Stimulated activated CD4-positive, alpha-beta T cell treated with anti-CD3 and anti-CD28 coated beads, Interleukin-1b, Interleukin-23, amount 100 ng/mL, for 24 hours (primary cell): ENCODE results near the gene ILKAP.

Experiments
- DNase-seq, 4 experiments: peaks; one replicate each; pipeline ENCODE4 v3.0.0-alpha.2; 2020; ENCODE audit warnings: low read depth in 4 of 4, low spot score in 1 of 4

Gene ILKAP

GRCh38 chr2:238166391-238167343 lies 36.8 kb downstream of the ILKAP start:
- no peak for DNase-seq

GRCh38 chr2:238165288-238165921 lies 38.1 kb downstream of the ILKAP start:
- DNase-seq = no peak

DNA sequence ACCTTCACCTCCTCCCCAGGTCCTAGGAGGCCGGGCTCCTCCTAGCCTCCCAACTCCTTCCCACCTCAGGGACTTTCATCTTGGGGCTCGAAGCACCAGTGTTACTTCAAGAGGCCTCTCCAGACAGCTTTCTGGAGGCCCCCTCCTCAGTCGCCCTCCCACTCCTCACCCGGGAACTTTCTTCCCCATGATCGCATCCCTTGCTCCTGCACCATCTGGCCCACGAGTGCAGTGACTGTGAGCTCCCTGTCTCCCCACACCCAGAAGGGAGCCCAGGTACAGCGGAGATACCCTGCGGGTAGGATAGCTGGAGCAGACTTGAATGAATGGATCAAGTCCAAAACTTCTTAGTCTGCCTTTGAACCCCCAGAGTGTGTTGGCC lies 38.6 kb downstream of the ILKAP start:
- DNase-seq = no peak

DNA sequence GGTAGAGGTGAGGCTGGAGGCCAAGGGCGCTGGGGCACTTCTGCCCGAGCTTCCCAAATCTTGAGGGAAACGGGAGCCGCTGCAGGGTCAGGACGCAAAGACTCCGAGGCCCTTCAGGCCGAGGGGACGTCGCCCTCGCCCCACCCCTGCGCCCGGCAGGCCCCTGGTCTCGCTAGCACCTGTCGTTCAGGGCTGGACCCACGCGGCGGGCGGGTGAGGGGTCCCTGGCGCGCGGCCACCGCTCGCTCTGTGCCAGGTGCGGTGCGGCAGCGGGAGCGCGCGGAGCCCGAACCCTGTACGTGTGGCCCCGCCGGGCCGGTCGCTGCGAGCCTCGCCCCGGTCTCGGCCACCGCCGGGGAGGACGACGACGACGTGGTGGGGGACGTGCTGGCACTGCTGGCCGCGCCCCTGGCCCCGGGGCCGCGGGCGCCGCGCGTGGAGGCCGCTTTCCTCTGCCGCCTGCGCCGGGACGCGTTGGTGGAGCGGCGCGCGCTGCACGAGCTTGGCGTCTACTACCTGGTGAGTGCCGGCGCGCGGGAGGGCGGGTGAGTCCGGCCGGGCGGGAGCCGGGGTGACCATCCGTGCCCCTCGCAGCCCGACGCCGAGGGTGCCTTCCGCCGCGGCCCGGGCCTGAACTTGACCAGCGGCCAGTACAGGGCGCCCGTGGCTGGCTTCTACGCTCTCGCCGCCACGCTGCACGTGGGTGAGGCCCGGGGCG lies 39.9 kb downstream of the ILKAP start:
- DNase-seq = no peak

GRCh38 chr2:238162846-238163441 lies 40.6 kb downstream of the ILKAP start:
- no peak for DNase-seq

DNA sequence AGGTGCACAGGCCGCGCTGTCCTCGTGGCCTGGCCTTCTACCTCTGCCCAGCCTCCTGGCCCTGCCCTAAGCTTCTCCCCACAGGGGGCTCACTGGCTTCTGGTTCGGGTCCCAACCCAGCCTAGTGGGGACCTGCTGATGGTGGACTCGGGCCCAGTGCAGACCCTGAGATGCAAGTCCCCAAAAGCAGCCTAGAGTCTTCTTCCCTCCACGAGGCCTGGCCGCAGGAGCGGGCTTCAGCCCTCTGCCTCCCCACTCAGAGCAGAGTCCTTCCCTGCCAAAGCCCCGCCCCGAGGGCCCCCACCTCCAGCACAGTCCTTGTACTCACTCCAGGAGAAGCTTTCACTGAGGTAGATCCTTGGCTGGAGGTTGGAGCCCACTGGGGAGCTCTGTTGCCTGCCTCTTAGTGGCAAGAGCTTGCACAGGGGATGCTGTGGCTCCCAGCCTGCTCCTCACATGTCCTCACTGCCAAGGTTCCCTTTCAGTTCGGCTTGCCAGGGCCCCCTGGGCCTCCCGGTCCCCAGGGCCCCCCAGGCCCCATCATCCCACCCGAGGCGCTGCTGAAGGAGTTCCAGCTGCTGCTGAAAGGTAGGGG lies 41.1 kb downstream of the ILKAP start:
- no peak for DNase-seq

DNA sequence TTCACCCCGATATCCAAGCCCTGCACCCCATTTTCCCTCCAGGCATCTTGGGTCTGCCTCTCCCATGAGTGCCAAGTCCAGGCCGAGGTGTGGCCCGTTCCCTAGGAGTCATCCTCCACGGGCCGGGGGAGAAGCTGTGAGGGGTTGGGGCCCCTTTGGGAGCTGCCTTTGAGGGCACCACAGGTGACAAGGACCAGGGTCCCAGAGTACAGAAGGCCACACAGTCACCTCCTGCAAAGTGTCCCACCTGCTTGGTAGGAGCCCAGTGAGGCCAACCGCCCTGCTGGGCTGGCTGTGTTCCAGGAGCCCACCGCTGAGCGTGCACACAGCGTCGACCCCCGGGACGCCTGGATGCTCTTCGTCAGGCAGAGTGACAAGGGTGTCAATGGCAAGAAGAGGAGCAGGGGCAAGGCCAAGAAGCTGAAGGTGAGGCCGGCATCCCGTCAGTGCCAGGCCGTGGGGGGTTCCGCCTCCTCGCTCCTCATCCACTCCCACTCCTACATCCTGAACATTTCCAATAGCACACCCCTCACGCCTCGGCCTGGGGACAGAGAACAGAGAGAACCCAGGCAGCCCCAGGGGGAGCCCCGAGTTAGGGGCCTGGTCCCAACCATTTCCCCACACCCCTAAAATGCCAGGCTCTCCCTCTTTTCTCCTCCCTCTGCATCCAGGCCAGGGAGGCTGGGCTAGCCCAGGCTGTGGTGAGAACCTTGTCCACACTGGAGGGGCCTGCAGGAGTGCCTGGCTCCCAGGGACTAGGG lies 42.0 kb downstream of the ILKAP start:
- DNase-seq = no peak

- DNase-seq = no peak
Measured at GRCh38 chr2:238160206-238161129, 43.0 kb downstream of the ILKAP start.

DNA sequence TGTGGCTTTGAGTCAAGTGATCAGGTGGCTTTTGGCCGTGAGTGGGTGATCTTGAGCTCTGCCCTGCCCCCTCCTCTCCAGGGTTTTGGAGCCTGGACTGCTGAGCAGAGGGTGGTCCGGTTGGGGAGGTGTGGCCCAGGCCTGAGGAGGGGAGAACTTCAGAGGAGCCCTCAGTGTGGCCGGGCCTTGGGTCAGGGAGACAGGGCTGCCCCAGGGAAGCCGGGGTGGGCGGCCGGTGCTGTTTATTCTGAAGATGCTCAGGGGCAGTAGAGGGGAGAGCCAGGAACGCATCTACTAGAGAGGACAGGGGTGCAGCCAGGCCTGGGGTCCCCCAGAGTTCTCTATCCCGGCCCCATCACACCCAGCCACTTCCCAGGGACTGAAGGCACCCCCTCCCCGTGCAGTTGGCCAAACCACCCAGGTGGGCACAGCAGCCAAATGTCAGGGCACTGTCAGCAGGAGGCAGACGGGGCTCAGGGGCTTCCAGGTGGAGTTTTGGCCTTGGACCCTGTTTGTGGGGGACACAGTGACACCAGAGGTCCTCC lies 43.8 kb downstream of the ILKAP start:
- DNase-seq = no peak

DNA sequence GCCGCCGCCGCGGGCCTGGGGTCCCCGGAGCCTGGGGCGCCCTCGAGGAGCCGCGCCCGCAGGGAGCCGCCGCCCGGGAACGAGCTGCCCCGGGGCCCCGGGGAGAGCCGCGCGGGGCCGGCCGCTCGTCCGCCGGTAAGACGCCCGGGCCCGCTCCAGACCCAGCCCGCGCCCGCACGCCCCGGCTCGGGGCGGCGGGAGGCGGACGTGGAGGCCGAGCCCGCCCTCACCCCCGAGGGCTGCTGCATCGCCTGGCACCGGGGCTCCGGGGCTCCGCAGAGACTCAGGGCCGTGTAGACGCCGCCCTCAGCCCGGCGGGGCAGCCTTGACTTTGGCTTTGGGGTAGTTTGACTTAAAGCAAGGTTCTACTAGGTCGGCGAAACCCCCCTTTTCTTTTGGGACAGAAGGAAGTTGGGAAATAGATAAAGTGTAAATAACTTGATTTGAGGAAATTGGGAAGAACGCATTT lies 44.4 kb downstream of the ILKAP start:
- DNase-seq = no peak

GRCh38 chr2:238158509-238159070 lies 44.9 kb downstream of the ILKAP start, which contains the start of gene ERFE:
Gene ERFE, plus strand, starts transcription at chr2:238158970. Its CDS starts 38 bp downstream, at chr2:238159008.
- peak; percentile 23 to 40 (median 31) for DNase-seq

DNA sequence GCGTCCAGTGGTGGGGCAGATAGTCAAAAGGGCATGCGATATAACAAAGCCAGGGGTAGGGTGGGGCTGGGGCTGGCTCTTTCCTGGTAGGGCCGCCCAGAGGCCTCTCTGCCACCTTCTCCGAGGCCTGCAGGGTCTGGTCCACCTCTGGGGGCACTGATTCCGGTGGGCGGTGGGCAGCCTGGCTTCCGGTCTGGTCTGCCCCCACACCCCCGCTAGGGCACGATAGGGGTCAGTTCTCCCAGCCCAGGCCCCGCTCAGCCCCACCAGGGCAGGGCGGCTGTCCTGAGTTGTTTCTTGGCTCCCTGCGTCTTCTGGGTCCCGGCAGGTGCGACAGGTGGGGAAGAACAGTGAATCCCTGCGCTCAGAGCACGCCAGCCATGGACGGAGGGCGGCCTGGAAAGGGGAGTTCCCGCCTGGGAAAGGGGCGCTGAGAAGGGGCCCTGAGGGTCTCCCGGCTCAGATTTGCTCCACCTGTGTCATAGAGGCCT lies 45.4 kb downstream of the ILKAP start:
- no peak for DNase-seq

DNA sequence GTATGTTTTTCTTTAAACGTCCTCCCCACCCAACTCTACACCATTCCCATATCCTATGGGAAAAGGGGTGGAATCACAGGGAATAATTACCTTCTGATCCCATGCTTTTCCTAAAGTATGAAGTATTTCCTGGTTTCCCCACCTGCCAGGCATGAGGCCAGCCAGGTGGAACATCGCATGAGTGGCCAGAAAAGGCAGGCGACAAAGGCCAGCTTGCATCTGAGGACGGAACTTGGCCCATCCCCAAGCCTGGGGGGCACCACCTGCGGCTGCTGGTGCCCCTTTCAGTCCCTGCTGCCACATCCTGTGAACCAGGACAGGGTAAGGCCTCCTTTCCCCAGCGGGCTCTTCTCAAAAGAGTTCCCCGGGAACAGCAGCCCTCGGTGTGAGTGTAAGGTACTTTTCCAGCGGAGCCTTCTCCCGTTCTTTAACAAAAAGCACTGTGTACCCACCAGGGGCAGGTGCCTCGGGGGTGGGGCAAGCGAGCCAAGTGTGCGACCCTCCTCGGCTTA lies 45.9 kb downstream of the ILKAP start:
- no peak for DNase-seq

GRCh38 chr2:238155761-238156694 lies 47.5 kb downstream of the ILKAP start:
- DNase-seq = no peak

DNA sequence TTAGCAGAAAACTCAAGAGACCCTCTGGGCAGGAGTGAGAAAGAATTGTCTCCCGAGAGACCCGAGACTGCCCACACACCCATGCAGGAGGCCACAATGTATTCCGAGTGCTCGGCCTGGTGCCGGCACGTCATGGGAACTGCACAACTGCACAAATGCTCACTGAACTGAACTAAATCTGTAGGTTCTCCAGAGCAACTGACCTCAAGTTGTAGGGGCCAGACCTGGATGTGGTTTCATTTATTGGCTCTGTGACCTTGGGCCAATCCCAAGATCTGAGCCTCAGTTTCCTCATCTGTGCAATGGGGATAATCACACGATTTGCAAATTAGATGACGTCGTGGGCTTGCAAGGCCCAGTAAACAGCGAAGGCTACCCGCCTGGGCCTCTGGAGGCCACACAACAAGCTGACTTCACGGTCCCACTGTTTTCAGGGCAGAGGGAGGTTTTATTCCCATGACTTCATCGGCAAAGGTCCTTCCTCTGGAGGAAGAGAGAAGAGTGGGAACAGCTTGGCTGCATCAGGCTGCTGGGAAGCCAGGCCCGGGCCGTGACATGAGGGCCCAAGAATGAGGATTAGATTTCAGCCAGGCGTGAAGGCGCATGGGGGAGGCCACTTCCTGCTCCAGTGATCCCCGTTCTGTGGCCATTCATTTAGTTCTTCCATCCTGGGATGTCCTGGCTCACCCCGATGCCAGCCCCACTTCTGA lies 48.3 kb downstream of the ILKAP start:
- no peak for DNase-seq

GRCh38 chr2:238154570-238154969 lies 48.9 kb downstream of the ILKAP start:
- DNase-seq = no peak
